Measurements from ENCODE around the gene PTPN2. TPM values are rescaled to one million over a fixed set of nuclear protein-coding genes. Genes with fewer than 3 reads are reported as not detected.

PTPN2 gene
- total RNA-seq, 6 experiments from 2014 or later, result 7.5 to 41.1 (median 14.7) TPM

- no peak for TF ChIP-seq CTCF (IDR thresholded peaks at IDR 0.05)
- TF ChIP-seq POLR2A (IDR thresholded peaks at IDR 0.05), result no peak
- Histone ChIP-seq H3K27ac (no peak overlapping the region), H3K4me1 (no peaks in the 10 kb centered on the region), H3K36me3 (no peaks in the 10 kb centered on the region), H3K4me3 (no peak overlapping the region), H3K9me3 (no peaks in the 10 kb centered on the region), H3K27me3 (no peaks in the 10 kb centered on the region)
- ATAC-seq (no peak), DNase-seq (no peak)
- intact Hi-C loops (cut with DNase I), result loop anchor here (5.0 to 10.0 kb wide), 3 partner anchors 182 to 202 kb away; no protein-coding TSS in a partner anchor
- WGBS (ENCODE audit: insufficient coverage, low coverage, low lambda C conversion rate, missing lambda C conversion rate), result 75% methylated on average over 3 of the region's 5 CpGs
Observed at GRCh38 chr18:12929477-12930083, 45.5 kb upstream of the PTPN2 start.

GRCh38 chr18:12928641-12929040, 44.6 kb upstream of the PTPN2 start:
- Histone ChIP-seq H3K4me1 (no peaks in the 10 kb centered on the region), H3K4me3 (no peak overlapping the region), H3K36me3 (no peaks in the 10 kb centered on the region), H3K27ac (no peak overlapping the region), H3K27me3 (no peaks in the 10 kb centered on the region), H3K9me3 (no peaks in the 10 kb centered on the region)
- 84% methylated on average over 5 of the region's 5 CpGs for WGBS (ENCODE audit: insufficient coverage, low coverage, low lambda C conversion rate, missing lambda C conversion rate)
- DNase-seq, result no peak
- intact Hi-C loops (cut with DNase I), result no loop called here
- ATAC-seq, result no peak
- TF ChIP-seq CTCF (IDR thresholded peaks at IDR 0.05), result no peak
- no peak for TF ChIP-seq POLR2A (IDR thresholded peaks at IDR 0.05)

- TF ChIP-seq CTCF (IDR thresholded peaks at IDR 0.05) (no peak), POLR2A (IDR thresholded peaks at IDR 0.05) (no peak)
- no peak for ATAC-seq
- DNase-seq, result no peak
- H3K27ac ChIP-seq, result no peak overlapping the region
- WGBS (ENCODE audit: insufficient coverage, low coverage, low lambda C conversion rate, missing lambda C conversion rate), result 60% methylated on average over 3 of the region's 4 CpGs
- H3K27me3 ChIP-seq, result no peaks in the 10 kb centered on the region
- H3K36me3 ChIP-seq, result no peaks in the 10 kb centered on the region
- intact Hi-C loops (cut with DNase I), result no loop called here
- no peak overlapping the region for H3K4me3 ChIP-seq
- H3K9me3 ChIP-seq, result no peaks in the 10 kb centered on the region
- no peaks in the 10 kb centered on the region for H3K4me1 ChIP-seq
Observed at GRCh38 chr18:12928206-12928605, 44.2 kb upstream of the PTPN2 start.

GRCh38 chr18:12924616-12925015, 40.6 kb upstream of the PTPN2 start:
- H3K27ac ChIP-seq, result no peak overlapping the region
- no peaks in the 10 kb centered on the region for H3K27me3 ChIP-seq
- H3K36me3 ChIP-seq, result no peaks in the 10 kb centered on the region
- H3K9me3 ChIP-seq, result no peaks in the 10 kb centered on the region
- DNase-seq (no peak), ATAC-seq (no peak)
- WGBS (ENCODE audit: insufficient coverage, low coverage, low lambda C conversion rate, missing lambda C conversion rate), result 67% methylated on average over 6 of the region's 6 CpGs
- intact Hi-C loops (cut with DNase I), result no loop called here
- TF ChIP-seq CTCF (IDR thresholded peaks at IDR 0.05) (no peak), POLR2A (IDR thresholded peaks at IDR 0.05) (no peak)
- no peaks in the 10 kb centered on the region for H3K4me1 ChIP-seq
- no peak overlapping the region for H3K4me3 ChIP-seq

Measured in right lobe of liver (tissue), 6 donors.